OCI-LY7 (cell line): ENCODE results near the gene TCF12. TPM values are rescaled to one million over a fixed set of nuclear protein-coding genes. Genes with fewer than 3 reads are reported as not detected.

ENCODE experiments used
- BruUV-seq: library from RNA; stranded (reverse); fragments of 400-500 nt; replicated peaks from 2 replicates; lab custom pipeline; 2021; lab: Mats Ljungman, UMichigan
- CTCF ChIA-PET: fragments of 300-600 bp; sonication (Branson Sonifier 250); formaldehyde crosslinking; loops from one replicate; lab custom pipeline; 2022; ENCODE audit warnings: antibody characterized with exemption; ENCODE audit not compliant: unreplicated experiment; lab: Charles Lee
- POLR2A ChIA-PET: fragments of 300-600 bp; sonication (Branson Sonifier 250); formaldehyde crosslinking; loops from one replicate; lab custom pipeline; 2022; ENCODE audit warnings: antibody characterized with exemption; lab: Charles Lee
- DNase-seq: peaks from one replicate; pipeline ENCODE4 v3.0.0-alpha.2; 2015; ENCODE audit warnings: low spot score
- H2AFZ ChIP-seq: fragments of 200-600 bp; sonication (generic), shearing (Covaris generic); 2 replicates; pipeline ENCODE4 v1.6.1; 2014; ENCODE audit warnings: mild to moderate bottlenecking, antibody characterized with exemption, low read length, moderate library complexity
- H3K27ac ChIP-seq: fragments of 200-600 bp; sonication (generic); 2 replicates; pipeline ENCODE4 v1.5.1; 2014; ENCODE audit warnings: mixed run types, low read depth, mild to moderate bottlenecking, moderate library complexity, low read length, inconsistent platforms; ENCODE audit not compliant: poor library complexity, severe bottlenecking
- H3K36me3 ChIP-seq: fragments of 200-600 bp; sonication (generic); 2 replicates; pipeline ENCODE4 v1.6.1; 2014; ENCODE audit warnings: mild to moderate bottlenecking, antibody characterized with exemption, low read length, moderate library complexity, mixed read lengths; ENCODE audit not compliant: insufficient read depth
- H3K4me1 ChIP-seq: fragments of 200-600 bp; sonication (generic); 2 replicates; pipeline ENCODE4 v1.5.1; 2014; ENCODE audit warnings: mild to moderate bottlenecking, low read length; ENCODE audit not compliant: insufficient read depth, poor library complexity, severe bottlenecking
- H3K4me2 ChIP-seq: fragments of 200-600 bp; sonication (generic); 2 replicates; pipeline ENCODE4 v1.6.1; 2014; ENCODE audit warnings: mild to moderate bottlenecking, low read length
- H3K4me3 ChIP-seq: fragments of 200-600 bp; sonication (generic); 2 replicates; pipeline ENCODE4 v1.5.1; 2014; ENCODE audit warnings: mild to moderate bottlenecking, low read depth, low read length; ENCODE audit not compliant: poor library complexity, severe bottlenecking
- H3K79me2 ChIP-seq: fragments of 200-600 bp; sonication (generic); 2 replicates; pipeline ENCODE4 v1.6.1; 2016; ENCODE audit warnings: low read depth, mild to moderate bottlenecking, low read length, moderate library complexity, mixed read lengths; ENCODE audit not compliant: insufficient read depth
- H3K9me2 ChIP-seq: fragments of 200-600 bp; sonication (generic); 2 replicates; pipeline ENCODE4 v1.6.1; 2016; ENCODE audit warnings: mild to moderate bottlenecking, low read length, mixed read lengths; ENCODE audit not compliant: insufficient read depth
- H3K9me3 ChIP-seq: fragments of 200-600 bp; sonication (generic); 2 replicates; pipeline ENCODE4 v1.6.1; 2014; ENCODE audit warnings: mild to moderate bottlenecking, mixed run types, low read length, mixed read lengths
- H4K20me1 ChIP-seq: fragments of 200-600 bp; sonication (generic); 2 replicates; pipeline ENCODE4 v1.6.1; 2014; ENCODE audit warnings: mild to moderate bottlenecking, antibody characterized with exemption, low read length, moderate library complexity, mixed read lengths; ENCODE audit not compliant: insufficient read depth
- CTCF ChIP-seq: fragments of 200-600 bp; sonication (generic); conservative IDR thresholded peaks from 2 replicates; pipeline ENCODE4 v1.5.1; 2014; ENCODE audit warnings: mild to moderate bottlenecking, antibody characterized with exemption, low read length, moderate library complexity, mixed read lengths
- EZH2phosphoT487 ChIP-seq: fragments of 200-600 bp; sonication (generic); IDR thresholded peaks from 2 replicates; pipeline ENCODE4 v1.6.1; 2018; ENCODE audit warnings: low read depth, borderline replicate concordance, mild to moderate bottlenecking, mixed run types, antibody characterized with exemption, low read length, moderate library complexity, mixed read lengths
- intact Hi-C: fragments of 100-400 bp; cut with micrococcal nuclease; formaldehyde crosslinking; loops from one replicate; pipeline ENCODE4 v1.10.0; 2022; ENCODE audit not compliant: unreplicated experiment
- total RNA-seq, 2 experiments: library from RNA; depleted of rRNA in 1 of 2; stranded (reverse); fragments of >200 nt in 1 of 2; shearing (Covaris generic) in 1 of 2; gene quantifications; 2 replicates each; pipeline ENCODE4 v1.2.3, GENCODE V29; 2014 to 2022

TCF12 gene
- total RNA-seq, 2 experiments from 2014 or later, result 51.6 to 139 TPM

GRCh38 chr15:57044072-57044702 lies 125.7 kb downstream of the TCF12 start:
- no peak for DNase-seq
- Histone ChIP-seq H3K9me3 (no peaks in the 10 kb centered on the region), H3K36me3 (no peaks in the 10 kb centered on the region), H2AFZ (no peak overlapping the region), H3K27ac (no peak overlapping the region), H3K4me2 (no peak overlapping the region), H3K4me1 (peaks cover 10% of the 10 kb centered on the region), H3K4me3 (no peak overlapping the region), H3K9me2 (no peaks in the 10 kb centered on the region), H3K79me2 (peaks cover 10% of the 10 kb centered on the region; the same call in 1 of the 2 replicates), H4K20me1 (peaks cover 24% of the 10 kb centered on the region)
- TF ChIP-seq CTCF, result no peak
- TF ChIP-seq EZH2phosphoT487, result no peak
- no TSS peak for BruUV-seq
- CTCF ChIA-PET, result no interaction called here
- intact Hi-C loops, result no loop called here
- POLR2A ChIA-PET, result interaction anchor here (0.5 kb wide), 2 partner anchors 32 to 236 kb away, joined by 4 read pairs; no protein-coding TSS in a partner anchor

GRCh38 chr15:57044970-57045369 lies 126.5 kb downstream of the TCF12 start:
- CTCF ChIA-PET, result no interaction called here

More at GRCh38 chr15:57044970-57045369, 126.5 kb downstream of the TCF12 start:
- Histone ChIP-seq H3K9me3 (no peaks in the 10 kb centered on the region), H3K4me1 (peaks cover 5% of the 10 kb centered on the region), H3K9me2 (no peaks in the 10 kb centered on the region), H3K4me2 (no peak overlapping the region), H3K36me3 (no peaks in the 10 kb centered on the region), H3K4me3 (no peak overlapping the region), H3K27ac (no peak overlapping the region), H3K79me2 (0 out of 2 replicates have a peak, but pooled peaks cover 6% of the 10 kb centered on the region), H2AFZ (no peak overlapping the region), H4K20me1 (peaks cover 19% of the 10 kb centered on the region)
- DNase-seq, result no peak
- POLR2A ChIA-PET, result no interaction called here
- intact Hi-C loops, result no loop called here
- no TSS peak for BruUV-seq
- TF ChIP-seq EZH2phosphoT487, result no peak
- no peak for TF ChIP-seq CTCF
